NCI-H2107 treated with DMSO at 0.1 percent for 48 hours (cell line): ENCODE data around the gene ZFP91.

Experiments
- DNase-seq: peaks from one replicate; lab custom pipeline; 2025; ENCODE audit not compliant: unreplicated experiment; lab: John Stamatoyannopoulos, UW

The ZFP91 gene

GRCh38 chr11:58580311-58580710 lies 1.4 kb downstream of the ZFP91 start:
- DNase-seq = no peak

- DNase-seq = no peak
These were observed 3.6 kb downstream of the ZFP91 start for GRCh38 chr11:58582437-58582836.

- no peak for DNase-seq
These were observed 8.1 kb downstream of the ZFP91 start for GRCh38 chr11:58586998-58587397.

- no peak for DNase-seq
These were observed 12.8 kb downstream of the ZFP91 start for GRCh38 chr11:58591659-58592058.

GRCh38 chr11:58592760-58593472 lies 14.1 kb downstream of the ZFP91 start:
- DNase-seq = peak; percentile 58

- DNase-seq = no peak
These were observed 16.0 kb downstream of the ZFP91 start for GRCh38 chr11:58594826-58595225.

- no peak for DNase-seq
These were observed 17.8 kb downstream of the ZFP91 start for GRCh38 chr11:58596621-58597020.

GRCh38 chr11:58597486-58598144 lies 18.8 kb downstream of the ZFP91 start:
- DNase-seq = no peak

- DNase-seq = no peak
These were observed 21.6 kb downstream of the ZFP91 start for GRCh38 chr11:58600510-58600909.

GRCh38 chr11:58606930-58607714 lies 28.3 kb downstream of the ZFP91 start:
- no peak for DNase-seq

- DNase-seq = no peak
These were observed 29.5 kb downstream of the ZFP91 start for GRCh38 chr11:58608331-58608730.

GRCh38 chr11:58609723-58610122 lies 30.9 kb downstream of the ZFP91 start:
- DNase-seq = no peak

- no peak for DNase-seq
These were observed 34.4 kb downstream of the ZFP91 start for GRCh38 chr11:58613228-58613627.

GRCh38 chr11:58615559-58615958 lies 36.7 kb downstream of the ZFP91 start:
- no peak for DNase-seq

- no peak for DNase-seq
These were observed 37.7 kb downstream of the ZFP91 start for GRCh38 chr11:58616594-58616993.

GRCh38 chr11:58617976-58618557 lies 39.2 kb downstream of the ZFP91 start:
- no peak for DNase-seq

- DNase-seq = no peak
These were observed 42.9 kb downstream of the ZFP91 start for GRCh38 chr11:58621586-58622262.

- no peak for DNase-seq
These were observed 43.5 kb downstream of the ZFP91 start, which contains the start of gene CNTF for GRCh38 chr11:58622344-58622743. Gene CNTF (plus strand): TSS chr11:58622665. CDS start chr11:58622753, 88 bp downstream.

- no peak for DNase-seq
These were observed 46.2 kb downstream of the ZFP91 start for GRCh38 chr11:58625086-58625485.

- no peak for DNase-seq
These were observed 47.1 kb downstream of the ZFP91 start for GRCh38 chr11:58625826-58626460.
